H4 (cell line): ENCODE data around the gene CALML6. TPM values are rescaled to one million over a fixed set of nuclear protein-coding genes. Genes with fewer than 3 reads are reported as not detected.

Experiments
- DNase-seq: peaks from one replicate; pipeline ENCODE4 v3.0.0-alpha.2; 2015; ENCODE audit warnings: low spot score
- total RNA-seq: library from RNA; depleted of rRNA; stranded (reverse); fragments of >200 nt; shearing (Covaris generic); gene quantifications from 2 replicates; pipeline ENCODE4 v1.2.3, GENCODE V29; 2014

Gene CALML6
- total RNA-seq, 1 experiment from 2014 or later, result not detected

DNA sequence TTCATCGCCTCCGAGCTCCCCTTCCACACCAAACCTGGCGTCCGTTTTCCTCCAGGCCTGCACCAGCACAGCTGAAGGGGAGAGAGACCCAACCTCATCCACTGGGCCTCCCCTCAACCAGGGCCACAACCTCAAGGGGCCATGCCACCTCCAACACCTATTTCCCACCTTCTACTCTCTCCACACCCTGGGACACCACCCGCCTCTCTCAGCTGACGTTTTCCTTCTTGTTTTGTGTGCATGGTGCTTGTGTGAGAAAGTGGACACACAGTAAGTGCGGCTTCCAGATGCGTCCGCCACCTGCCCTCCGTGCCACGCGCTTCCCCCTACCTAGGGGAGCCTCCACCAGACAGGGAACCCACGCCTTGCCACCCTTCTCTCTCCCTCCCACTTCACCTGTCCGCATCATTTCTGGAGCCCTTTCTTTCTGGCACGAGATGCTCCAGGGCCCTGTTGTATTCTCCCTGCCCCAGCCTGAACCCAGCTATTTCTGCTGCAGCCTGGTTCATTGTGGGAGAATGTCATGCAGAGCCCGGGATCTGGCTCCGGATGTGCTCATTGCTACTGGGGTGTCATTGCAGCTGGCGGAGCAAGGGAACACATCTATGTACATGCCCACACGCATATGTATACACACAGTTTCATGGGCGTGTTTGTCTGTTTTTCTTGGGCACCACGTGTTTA lies 22.8 kb upstream of the CALML6 start:
- no peak for DNase-seq

DNA sequence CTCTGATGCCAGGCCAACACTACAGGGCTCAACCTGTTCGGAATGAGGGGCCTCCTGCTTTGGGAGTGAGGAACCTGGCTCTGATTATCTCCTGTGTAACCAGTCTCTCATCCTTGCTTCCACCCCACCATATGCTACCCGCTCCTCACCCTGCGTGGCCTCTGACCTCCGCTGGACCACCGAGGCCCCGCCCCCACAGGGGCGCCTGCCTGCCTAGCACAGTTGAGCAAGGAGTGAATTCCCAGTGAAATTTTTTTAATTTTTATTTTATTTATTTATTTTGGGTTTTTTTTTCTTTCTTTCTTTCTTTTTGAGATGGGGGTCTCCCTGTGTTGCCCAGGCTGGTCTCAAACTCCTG lies 22.3 kb upstream of the CALML6 start:
- no peak for DNase-seq

DNA sequence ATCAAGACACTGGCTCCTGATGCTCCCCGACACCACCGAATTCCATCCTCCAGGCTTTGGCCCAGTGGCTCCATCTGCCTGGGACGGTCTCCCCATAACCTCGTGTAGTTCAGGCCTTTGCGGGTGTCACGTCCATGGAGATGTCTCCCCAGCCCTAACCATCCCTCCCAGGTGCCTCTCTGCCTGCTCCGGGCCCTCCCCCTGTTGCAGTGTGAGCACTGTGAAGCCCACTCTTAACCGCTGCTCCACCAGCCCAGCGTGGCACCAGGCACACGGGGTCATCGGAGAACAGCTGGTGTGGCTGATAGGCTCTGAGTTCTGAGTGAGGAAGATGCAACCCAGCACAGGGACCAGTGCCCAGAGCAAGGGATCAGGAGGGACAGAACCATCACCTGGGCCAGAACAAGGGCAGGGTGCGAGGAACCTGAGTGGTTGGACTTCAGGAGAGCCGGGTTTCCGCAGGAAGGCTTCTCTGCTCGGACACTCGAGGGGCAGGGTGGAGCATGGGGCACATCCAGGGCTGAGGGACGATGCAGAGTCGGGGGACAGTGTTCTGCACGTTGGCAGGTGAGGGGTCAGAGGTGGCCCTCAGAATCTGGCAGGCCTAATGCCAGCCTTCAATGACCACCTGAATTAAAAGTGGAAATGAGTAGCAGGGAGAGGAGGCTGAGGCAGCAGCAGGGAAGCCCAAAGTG lies 21.6 kb upstream of the CALML6 start:
- no peak for DNase-seq

DNA sequence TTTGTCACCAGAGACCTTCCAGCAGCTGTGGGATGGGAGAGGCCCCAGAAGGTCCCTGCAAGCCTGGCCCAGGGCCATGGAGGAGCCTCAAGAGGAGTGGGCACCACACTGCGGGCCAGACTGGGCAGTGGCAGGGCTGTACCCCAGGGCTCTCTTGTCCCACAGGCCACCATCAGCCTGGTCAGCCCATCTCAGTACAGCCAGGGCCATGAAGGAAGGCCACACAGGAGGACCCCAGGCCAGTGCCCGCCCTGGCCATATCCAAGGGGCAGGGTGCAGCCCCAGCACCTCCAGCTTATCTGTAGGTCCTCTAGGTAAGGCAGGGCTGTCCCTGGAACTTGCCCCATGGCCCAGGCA lies 21.1 kb upstream of the CALML6 start:
- DNase-seq, result no peak

DNA sequence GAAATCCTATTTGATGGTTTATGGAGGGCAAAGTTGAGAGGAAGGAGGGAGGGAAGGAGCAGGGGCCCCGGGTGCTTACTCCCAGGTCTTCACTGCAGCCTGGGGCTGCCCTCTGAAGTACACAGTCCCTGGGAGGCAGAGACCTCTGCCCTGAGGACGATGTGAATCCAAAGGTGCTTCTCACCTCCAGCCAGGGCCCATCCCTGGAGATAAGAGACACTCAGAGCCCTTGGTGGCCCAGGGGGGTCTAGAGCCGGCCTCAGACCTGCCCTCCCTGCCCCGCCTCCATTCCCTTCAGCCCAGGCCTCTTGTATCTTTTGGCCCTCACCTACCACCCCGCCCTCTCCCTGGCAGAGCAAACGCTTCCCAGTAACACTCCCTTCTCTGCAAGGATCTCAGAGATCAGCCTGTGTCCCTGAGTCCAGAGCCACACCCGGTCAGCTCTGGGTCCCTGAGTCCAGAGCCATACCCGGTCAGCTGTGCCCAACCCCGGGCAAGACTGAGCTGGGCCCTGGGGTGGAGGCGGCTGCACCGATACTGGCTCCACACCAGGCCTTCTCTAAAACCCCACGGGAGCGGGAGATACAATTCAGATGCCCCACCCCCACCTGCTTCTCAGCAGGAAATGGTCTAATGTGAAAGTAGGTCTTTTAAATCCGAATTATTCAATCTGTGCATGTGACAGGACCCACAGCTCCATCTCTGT lies 20.6 kb upstream of the CALML6 start:
- DNase-seq, result no peak

DNA sequence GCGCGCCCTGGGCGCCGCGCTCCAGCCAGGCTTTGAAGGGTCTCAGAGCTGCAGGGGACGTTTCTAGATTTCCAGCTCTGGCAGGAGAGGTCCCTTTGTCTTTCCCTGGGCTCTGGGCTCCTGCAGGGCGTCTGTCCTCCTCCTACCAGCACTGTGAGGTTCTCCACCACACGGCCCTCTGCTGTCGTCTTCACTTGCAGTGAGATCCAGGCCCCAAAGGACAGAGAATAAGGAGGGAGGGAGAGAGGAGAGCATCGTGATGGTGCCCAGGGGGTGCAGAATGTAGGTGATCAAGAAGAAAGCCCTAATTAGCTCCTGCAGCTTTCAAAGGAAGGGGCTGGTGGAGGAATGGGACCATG lies 20.0 kb upstream of the CALML6 start:
- DNase-seq, result no peak

DNA sequence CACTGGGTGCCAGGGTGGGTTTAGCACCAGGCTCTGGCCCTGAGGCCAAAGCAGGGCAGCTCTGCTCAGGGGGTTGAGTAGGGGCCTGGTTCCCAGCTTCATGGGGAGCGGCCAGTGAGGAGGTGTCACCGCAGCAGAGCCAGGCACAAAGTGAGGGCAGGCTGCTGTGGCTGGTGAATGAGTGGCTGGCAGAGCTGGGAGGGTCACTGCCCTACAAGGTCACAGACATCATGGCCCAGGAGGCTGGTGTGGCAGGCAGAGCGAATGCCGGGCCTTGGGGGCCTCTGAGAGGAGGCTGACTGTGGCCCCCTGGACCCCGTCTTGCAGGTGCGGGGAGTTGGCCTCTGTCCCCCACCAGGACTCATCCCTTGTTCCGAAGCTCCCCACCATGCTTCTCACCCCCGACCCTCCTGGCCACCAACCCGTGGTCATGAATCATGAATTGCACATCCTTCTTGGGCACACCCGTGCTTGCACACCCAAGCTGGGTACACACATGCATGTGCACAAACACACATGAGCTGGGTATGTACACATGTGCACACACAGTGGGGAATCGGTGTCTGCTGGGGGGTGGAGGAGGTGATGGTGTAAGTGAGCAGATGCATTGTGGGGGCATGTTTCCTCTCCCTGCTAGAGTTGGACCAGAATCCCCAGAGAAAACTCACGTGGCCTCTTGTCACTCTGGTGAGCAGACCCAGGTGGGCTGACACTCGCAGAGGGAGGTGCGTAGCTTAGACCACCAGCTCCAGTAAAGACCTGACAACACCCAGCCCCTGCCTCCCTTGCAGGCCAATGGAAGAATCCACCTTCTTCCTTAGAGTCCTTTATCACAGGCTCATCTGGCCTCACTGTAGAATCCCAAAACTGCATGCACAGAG lies 19.4 kb upstream of the CALML6 start:
- DNase-seq, result no peak

DNA sequence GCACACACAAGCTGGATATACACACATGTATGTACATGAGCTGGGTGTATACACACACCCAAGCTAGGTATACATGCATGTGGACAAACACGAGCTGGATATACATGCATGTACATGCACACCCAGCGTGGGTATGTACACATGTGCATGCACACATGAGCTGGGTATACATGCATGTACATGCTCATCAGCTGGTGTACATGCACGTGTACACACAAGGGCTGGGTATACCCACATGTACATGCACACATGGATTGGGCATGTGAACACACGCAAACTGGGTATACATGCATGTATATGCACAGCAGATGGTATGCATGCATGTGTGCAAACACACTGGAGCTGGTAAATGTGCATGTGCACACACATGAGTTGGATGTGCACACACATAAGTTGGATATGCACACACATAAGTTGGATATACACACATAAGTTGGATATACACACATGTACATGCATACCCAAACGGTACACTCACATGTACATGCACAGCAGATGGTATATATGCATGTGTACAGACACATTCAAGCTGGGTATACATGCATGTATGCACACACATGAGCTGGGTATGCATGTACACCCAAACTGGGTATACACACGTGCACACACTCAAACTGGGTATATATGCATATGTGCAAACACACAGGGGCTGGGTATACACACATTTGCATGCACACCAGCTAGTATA lies 16.7 kb upstream of the CALML6 start:
- no peak for DNase-seq

DNA sequence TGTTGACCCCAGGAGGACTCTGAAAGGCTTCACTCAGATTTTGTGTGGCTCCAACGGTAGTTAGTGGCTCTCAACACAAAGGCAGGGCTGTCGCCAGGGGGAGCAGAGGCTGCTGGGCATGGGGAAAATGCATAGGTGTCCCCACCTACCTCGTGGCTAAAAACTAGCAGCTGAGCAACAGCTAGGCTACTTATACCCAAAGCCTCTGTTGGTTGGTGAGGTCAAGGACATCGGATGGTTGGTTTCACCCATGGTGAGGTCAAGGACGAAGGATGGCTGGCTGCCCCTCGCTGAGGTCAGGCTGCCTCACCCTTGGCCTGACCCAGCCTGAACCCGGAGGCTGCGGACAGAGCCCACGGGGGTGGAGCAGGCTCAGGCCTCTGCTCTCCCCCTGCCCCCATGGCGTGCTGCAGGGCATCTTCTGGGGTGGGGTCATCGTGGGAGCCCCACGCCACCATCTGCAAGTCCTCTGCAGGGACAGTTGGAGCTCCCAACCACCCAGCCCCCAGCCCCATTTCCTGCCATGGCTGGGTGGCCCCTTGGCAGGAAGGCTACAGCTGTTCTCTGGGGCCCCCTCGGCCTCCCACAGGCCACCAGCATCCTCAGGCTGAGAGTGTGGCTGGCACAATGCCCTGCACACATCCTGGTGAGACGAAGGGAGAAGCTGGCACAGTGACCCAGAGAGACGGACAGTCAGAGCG lies 15.6 kb upstream of the CALML6 start:
- DNase-seq, result no peak

DNA sequence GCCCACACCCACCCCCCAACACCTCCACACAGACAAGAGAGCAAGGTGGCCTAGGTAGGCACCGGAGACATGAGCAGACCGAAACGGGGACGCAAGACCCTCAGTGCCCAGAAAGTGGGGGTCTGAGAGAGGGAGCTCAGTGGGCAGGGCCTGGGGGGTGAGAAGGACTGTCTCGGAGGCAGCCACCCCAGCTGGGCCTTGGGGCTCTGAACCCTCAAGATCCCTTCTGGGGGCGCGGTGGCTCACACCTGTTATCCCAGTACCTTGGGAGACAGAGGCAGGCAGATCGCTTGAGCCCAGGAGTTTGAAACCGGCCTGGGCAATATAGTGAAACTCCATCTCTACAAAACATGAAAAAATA lies 15.1 kb upstream of the CALML6 start:
- DNase-seq, result no peak

DNA sequence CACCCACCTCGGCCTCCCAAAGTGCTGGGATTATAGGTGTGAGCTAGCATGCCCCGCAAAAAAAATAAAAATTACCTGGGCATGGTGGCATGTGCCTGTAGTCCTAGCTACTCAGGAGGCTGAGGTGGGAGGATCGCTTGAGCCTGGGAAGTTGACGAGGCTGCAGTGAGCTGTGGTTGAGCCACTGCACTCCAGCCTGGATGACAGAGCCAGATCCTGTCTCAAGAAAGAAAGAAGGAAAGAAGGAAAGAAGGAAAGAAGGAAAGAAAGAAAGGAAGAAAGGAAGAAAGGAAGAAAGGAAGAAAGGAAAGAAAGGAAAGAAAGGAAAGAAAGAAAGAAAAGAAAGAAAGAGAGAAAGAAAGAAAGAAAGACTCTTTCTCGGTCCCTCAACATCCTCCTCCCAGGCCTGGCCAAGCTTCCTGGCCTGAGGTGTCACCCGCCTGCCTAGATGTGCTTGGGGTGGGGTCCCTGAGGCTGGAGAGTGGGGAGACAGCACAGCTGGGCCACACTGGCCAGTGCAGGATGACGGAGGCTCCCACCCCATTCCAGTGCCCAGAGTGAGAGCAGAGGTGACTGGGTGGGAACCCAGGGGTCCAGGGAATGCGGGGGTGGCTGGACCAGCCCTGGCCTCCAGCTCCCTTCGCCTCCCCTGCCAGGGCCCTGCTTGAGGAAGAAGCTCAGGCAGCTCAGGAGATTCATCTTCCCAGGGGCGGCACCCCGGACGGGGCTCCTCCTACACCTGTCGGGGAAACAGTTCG lies 14.0 kb upstream of the CALML6 start:
- no peak for DNase-seq

DNA sequence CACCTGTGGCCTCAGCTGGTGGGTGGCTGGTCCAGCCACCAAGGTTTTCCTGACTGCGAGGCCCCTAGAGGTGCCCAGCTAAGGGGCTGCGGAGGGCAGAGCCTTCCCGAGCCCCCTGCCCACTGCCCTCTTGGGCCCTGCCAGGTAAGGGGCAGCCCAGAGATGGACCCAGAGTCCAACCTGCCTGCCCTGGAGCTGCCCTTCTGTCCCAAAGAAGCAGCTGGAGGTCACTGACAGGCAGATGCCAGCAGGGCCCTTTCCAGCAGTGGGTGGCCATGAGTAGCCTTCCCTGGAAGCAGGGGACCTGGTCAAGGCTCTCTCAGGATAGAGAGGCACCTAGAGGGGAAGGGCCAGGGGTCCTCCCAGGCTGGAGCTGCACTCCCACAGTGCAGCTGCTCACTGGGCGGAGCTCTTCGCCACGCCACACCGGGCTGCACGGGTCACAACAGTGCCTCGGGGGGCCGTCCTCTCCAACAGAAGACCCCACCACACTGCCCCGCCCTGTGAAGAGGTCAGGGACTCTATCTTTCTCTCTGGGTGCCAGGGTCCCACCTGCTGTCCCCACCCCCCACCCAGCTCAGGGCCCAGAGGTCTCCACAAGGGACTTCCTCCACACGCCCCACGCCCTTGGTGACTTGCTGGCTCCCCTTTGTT lies 13.3 kb upstream of the CALML6 start:
- DNase-seq, result no peak

DNA sequence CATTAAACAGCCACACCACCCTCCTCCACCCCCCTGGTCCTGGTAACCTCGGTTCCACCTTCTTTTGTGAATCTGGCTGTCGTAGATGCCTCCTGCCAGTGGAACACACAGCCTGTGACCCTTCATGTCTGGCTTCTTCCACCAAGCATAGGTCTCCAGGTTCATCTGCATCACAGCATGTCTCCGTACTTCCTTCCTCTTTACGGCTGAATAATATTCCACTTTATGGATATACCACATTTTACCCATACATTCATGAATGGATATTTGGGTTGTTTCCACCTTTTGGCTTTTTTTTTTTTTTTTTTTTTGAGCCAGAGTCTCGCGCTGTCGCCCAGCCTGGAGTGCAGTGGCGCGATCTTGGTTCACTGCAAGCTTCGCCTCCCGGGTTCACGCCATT lies 11.8 kb upstream of the CALML6 start:
- no peak for DNase-seq

DNA sequence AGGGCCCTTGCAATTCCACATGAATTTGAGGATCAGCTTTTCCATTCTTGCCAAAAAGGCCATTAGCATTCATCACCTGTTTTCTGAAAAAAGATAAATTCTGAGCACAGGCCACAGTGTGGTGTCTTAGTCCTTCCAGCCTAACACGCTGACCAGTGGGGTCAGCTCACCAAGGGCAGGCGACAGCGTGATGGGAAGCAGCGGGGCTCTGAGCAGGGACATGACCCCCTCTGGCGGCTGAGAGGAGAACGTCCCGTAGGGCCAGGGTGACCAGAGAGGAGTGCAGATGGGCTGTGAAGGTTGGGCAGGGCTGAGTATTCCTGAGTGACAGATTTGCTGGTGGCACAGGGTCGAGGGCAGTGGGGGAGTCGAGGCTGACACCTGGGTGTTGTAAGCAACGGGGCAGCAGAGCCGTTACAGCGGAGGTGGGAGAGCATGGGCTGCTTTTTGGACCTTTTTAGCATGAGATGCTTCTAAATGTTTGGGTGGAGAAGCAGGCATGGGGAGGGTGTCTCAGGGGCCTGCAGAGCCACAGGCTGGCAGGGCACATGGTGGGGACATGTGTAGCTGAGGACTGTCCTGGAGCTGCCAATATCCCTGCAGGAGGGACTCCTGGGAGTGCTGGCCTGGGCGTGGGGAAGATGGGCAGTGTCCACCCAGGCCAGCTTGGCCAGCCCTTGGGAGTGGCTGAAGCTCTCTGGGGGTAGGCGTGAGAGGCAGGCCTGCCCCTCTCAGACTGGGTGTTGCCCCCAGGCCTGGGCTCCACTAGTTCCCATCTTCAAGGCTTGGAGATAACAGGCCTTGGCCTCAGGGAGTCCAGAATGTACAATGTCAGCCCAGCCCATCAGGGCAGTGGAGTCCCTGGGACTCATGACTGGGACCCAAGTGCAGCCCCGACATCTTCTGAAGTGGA lies 8.6 kb upstream of the CALML6 start:
- peak; percentile 79 for DNase-seq

DNA sequence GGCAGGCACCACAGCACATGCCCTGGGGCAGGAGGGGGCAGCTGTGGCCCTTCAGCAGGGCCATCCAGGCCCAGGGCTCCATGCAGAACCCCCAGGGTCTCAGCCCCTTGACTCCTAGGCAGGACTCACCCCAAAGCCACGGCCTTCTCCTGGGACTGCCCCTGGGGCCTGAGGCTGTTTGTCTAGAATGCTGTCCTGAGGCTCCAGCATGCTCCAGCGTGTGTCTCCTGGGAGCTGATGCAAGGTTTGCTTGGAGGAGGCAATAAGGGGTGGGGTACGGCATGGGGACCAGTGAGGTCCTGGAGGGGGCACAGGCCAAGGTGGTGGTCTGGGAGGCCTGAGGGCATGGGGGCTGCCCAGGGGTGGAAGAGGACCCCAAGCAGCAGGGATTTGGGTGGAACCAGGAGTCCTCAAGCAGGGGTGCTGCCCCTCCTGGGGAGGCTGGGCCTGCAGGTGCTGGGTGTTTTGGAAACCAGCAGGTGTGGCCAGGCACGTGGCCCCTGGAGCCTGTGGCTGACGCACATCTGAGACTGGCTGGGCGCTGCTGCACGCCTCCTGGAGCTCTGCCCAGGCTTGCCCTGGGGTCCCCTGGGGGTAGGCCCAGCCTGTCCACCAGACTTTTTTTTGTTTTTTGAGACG lies 7.8 kb upstream of the CALML6 start:
- DNase-seq, result no peak

DNA sequence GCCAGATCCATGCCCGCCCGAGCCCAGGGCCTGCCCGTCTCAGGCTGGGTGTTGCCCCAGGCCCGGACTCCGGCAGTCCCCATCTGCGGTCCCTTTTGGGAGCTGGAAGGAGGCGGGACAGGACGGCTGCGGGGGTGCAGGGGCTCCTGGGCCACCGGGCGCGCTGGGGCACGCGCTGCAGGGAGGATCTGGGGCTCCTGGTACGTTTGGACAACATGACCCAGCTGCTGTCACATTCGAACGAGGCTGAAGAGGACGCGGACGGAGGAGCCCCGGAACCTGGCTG lies 6.6 kb upstream of the CALML6 start:
- DNase-seq, result no peak

DNA sequence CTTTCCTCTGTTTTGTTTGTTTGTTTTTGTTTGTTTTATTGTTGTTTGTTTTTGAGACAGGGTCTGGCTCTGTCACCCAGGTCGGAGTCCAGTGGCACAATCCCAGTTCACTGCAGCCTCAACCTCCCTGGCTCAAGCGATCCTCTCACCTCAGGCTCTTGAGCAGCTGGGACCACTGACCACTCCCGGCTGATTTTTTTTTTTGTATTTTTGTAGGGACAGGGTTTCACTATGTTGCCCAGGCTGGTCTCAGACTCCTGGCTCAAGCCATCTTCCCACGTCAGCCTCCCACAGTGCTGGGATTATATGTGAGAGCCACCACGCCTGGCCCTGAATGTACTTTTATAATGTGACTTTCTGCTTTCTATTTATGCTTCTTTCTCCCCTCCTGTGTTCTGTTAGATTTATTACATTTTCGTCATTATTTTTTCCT lies 5.0 kb upstream of the CALML6 start:
- no peak for DNase-seq

DNA sequence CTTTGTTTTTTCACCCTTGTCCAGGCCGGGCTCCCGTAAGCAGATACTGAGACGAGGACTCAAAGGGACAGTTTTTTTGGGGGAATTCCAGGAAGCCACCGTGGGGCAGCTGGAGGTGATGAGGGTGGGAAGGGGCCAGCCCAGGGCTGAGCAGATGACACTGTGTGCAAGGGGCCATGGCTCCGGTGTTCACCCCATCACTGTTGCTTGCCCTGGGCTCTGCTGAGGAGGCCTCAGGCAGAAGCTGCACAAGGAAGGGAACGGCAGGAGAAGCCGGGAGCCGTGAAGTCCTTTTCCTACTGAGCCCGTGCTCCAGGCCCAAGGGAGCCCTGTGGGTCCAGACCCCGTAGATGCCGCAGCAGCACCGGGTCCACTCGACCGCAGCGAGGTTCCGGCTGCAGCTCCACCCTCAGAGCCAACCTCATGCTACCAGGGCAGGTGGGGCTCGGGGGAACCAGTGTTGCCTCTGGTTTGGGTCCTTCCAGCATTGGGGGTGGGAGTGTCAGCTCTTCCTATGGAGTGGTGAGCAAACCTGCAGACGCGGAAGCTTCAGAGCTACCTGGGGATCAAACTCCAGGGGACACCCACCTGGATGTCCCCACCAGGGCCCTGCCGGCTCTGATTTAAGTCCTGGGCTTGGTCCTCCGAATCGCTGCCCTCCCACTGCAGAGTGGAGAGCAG lies 4.3 kb upstream of the CALML6 start:
- no peak for DNase-seq
